GM12874 (cell line): ENCODE data around the gene POMP.

Source experiments
- CTCF ChIP-seq: IDR thresholded peaks from 2 replicates; pipeline ENCODE4 v1.5.1; 2011; ENCODE audit warnings: low read depth, mild to moderate bottlenecking, control low read depth, low read length, moderate library complexity; ENCODE audit not compliant: insufficient read depth

Gene POMP

GRCh38 chr13:28704919-28705318, 46.0 kb downstream of the POMP start:
- TF ChIP-seq CTCF: no peak

GRCh38 chr13:28705461-28706083, 46.6 kb downstream of the POMP start:
- no peak for TF ChIP-seq CTCF

- no peak for TF ChIP-seq CTCF
These were observed 48.9 kb downstream of the POMP start for GRCh38 chr13:28707629-28708427.

GRCh38 chr13:28710161-28710560, 51.2 kb downstream of the POMP start:
- no peak for TF ChIP-seq CTCF

- TF ChIP-seq CTCF: no peak
These were observed 55.7 kb downstream of the POMP start for GRCh38 chr13:28714651-28715050.

GRCh38 chr13:28716511-28716910, 57.6 kb downstream of the POMP start:
- no peak for TF ChIP-seq CTCF

- TF ChIP-seq CTCF: no peak
These were observed 58.2 kb downstream of the POMP start for GRCh38 chr13:28717170-28717569.
